Fibroblast of pulmonary artery (primary cell): ENCODE measurements around the gene SELENOM.

Experiments used
- DNase-seq: peaks from one replicate; pipeline ENCODE4 v3.0.0-alpha.2; 2010; ENCODE audit warnings: low read depth
- H3K4me3 ChIP-seq: replicated peaks from 2 replicates; pipeline ENCODE4 v1.5.1; 2011; ENCODE audit warnings: low read depth, mild to moderate bottlenecking, control low read depth, low read length, moderate library complexity
- CTCF ChIP-seq: IDR thresholded peaks from 2 replicates; pipeline ENCODE4 v1.5.1; 2011; ENCODE audit warnings: mild to moderate bottlenecking, control low read depth, low read length, inconsistent platforms; ENCODE audit errors: missing control alignments

Gene SELENOM

GRCh38 chr22:31148953-31149627, 41.7 kb upstream of the SELENOM start:
- DNase-seq: peak; percentile 90
- H3K4me3 ChIP-seq: no peak overlapping the region
- TF ChIP-seq CTCF: no peak

- peak; percentile 75 for DNase-seq
- TF ChIP-seq CTCF: no peak
- no peak overlapping the region for H3K4me3 ChIP-seq
These were observed 41.1 kb upstream of the SELENOM start for GRCh38 chr22:31148488-31148887.

- TF ChIP-seq CTCF: no peak
- no peak overlapping the region for H3K4me3 ChIP-seq
- peak; percentile 45 for DNase-seq
These were observed 36.9 kb upstream of the SELENOM start for GRCh38 chr22:31144223-31144622.

DNA sequence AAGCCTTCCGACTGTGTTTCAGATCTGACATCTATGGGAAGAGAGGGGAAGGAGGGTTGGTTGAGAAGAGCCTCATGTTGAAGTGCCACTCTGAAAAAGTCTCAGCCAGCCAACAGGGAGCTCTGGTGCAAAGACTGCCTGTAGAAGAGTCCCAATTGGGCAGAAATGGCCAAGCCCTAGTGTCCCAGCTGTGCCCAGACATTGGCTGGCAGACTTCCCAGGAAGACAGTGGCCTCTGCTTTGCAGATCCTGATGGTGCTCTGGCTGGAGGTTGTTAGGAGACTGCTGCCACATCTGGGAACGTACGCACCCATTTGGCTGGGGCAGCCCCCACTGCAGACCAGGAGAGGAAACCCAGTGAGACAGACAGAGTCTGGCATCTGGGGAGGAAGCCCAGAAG, 36.2 kb upstream of the SELENOM start:
- TF ChIP-seq CTCF: no peak
- no peak for DNase-seq
- H3K4me3 ChIP-seq: no peak overlapping the region

DNA sequence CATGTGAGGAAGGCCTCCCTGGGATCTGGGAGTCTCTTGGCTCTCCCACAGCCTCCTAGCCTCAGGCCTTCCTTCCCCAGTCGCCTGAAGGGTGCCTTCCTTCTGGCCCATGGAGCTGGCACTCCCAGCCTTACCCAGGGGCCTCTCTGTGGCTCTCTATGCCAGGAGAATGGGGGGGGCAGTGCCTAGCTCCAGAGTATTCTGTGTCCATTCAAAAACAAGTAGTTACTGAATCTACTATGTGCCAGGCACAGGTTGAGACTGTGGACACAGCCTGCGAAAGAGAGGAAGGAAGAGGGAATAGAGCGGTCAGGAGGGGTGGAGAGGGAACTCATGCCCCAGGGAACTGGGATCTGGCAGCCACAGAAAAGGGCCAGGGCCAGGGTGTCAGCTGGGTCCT, 35.7 kb upstream of the SELENOM start:
- TF ChIP-seq CTCF: no peak
- no peak for DNase-seq
- H3K4me3 ChIP-seq: no peak overlapping the region

- TF ChIP-seq CTCF: no peak
- no peak overlapping the region for H3K4me3 ChIP-seq
- DNase-seq: no peak
These were observed 34.9 kb upstream of the SELENOM start for GRCh38 chr22:31142285-31142684.

GRCh38 chr22:31141551-31141950, 34.2 kb upstream of the SELENOM start:
- DNase-seq: no peak
- H3K4me3 ChIP-seq: no peak overlapping the region
- TF ChIP-seq CTCF: no peak
